Stimulated activated CD4-positive, alpha-beta T cell treated with anti-CD3 and anti-CD28 coated beads, Interleukin-15, amount 100 ng/mL, for 48 hours (primary cell): Measurements from ENCODE around the gene ARPC5L.
"Not testable (repeated sequence)": the region's sequence is repeated elsewhere in the genome, so short reads cannot be mapped to it uniquely, and the experiment has no call there.

Source experiments
- DNase-seq, 2 donors: peaks; one replicate each; pipeline ENCODE4 v3.0.0-alpha.2; 2020; ENCODE audit warnings: low read depth in 2 of 2

The ARPC5L gene

GRCh38 chr9:124840300-124840833 is 21.6 kb upstream of the ARPC5L start:
- no peak for DNase-seq

DNA sequence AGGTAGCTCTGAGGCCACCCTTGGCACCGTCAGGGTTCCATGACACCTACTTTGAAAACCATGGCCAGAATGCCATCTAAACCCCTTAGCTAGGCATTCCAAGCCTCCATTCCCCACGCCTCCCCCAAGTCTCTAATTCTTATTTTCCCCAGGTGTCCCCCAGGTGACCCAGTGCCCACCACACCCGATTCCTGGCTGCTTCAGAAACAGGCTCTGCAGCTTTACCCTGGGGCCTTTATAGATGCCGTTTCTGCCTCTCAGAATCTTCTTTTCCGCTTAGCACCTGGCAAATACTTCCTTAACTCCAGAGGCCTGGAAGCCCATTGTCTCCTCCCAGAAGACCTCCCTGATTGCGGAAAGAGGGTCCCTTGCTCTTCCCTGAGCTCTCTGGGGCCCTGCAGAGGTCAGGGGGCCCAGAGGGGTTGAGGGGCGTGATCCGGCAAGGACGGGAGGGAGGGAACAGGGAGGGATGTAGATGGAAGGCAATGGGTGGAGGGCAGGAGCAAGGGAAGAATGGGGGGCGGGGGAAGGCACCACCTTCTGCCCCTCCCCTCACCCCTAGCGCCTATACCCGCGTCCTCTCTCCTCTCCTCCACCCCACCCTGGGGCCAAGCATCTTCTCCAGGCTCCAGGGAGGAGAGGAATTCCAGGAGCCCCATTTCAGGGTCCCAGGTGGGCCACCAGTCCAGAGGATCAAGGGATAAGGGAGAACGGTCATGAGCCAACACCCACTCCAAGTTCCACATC is 20.7 kb upstream of the ARPC5L start:
- DNase-seq: no peak

- DNase-seq: no peak
Observed at GRCh38 chr9:124843456-124844034, 18.4 kb upstream of the ARPC5L start.

DNA sequence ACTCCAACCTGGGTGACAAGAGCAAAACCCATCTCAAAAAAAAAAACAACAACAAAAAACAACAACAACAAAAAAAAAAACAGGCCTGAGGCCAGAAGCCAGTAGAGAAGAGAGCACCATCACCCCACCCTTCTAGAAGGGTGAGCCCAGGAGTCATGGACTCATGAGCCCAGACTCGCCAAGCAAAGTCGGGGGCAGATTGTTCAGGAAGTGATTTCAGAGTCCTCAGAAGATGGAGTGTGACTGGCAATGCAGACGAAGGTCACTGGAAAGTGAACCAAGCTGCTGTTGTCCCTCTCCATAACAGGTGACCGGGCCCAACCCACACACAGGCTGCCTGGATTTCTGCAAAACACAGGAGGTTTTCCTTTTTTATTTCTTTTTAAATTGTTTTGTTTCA is 17.6 kb upstream of the ARPC5L start:
- DNase-seq: no peak

DNA sequence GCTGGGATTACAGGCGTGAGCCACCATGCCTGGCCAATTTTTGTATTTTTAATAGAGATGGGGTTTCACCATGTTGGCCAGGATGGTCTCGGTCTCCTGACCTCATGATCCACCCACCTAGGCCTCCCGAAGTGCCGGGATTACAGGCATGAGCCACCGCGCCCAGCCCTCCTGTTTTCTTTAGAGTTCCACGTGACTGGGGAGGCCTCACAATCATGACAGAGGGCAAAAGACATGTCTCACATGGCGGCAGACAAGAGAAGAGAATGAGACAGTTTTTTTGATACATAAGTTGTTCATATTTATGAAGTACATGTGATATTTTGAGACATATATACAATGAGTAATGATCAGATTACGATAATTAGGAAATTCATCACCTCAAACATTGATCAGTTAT is 15.5 kb upstream of the ARPC5L start:
- DNase-seq: not testable (repeated sequence)

DNA sequence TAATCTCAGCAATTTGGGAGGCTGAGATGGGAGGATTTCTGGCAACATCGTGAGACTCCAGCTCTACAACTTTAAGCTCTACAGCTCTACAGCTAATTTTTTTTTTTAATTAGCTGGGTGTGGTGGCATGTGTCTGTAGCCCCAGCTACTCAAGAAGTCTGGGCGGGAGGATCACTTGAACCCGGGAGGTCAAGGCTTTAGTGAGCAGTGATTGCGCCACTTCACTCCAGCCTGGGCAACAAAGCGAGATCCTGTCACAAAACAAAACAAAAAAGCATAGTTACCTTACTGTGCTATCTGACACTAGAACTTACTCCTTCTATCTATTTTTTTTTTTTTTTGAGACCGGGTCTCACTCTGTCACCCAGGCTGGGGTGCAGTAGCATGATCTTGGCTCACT is 15.0 kb upstream of the ARPC5L start:
- DNase-seq: no peak

DNA sequence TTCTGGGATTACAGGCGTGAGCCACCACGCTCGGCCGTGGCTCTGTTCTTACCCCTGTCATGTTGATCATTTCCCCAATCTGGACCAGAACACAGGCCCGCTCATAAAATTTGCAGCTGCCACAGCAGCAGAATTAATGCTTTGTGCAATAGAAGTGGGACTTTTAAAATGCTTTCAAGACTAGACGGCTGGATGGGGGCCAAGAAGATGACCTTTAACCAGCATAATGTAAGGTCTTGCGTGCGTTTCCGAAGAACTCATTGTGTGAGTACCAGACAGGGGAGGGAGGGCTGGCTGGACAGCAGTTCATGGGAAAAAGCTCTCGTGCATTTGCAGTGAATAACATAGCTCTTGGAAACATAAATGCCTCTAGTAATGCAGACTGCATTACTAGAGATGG is 12.1 kb upstream of the ARPC5L start:
- no peak for DNase-seq

GRCh38 chr9:124852121-124852828 is 9.7 kb upstream of the ARPC5L start:
- DNase-seq: no peak

- peak in 1 of 2 donors; percentile 60 for DNase-seq
Observed at GRCh38 chr9:124852829-124853531, 8.9 kb upstream of the ARPC5L start, which contains the start of gene WDR38. TSS of gene WDR38 (plus strand) at chr9:124853460. CDS start at chr9:124853532, 72 bp downstream.

GRCh38 chr9:124853605-124854143 is 8.3 kb upstream of the ARPC5L start:
- no peak for DNase-seq

- DNase-seq: no peak
Observed at GRCh38 chr9:124854161-124854560, 7.8 kb upstream of the ARPC5L start.

DNA sequence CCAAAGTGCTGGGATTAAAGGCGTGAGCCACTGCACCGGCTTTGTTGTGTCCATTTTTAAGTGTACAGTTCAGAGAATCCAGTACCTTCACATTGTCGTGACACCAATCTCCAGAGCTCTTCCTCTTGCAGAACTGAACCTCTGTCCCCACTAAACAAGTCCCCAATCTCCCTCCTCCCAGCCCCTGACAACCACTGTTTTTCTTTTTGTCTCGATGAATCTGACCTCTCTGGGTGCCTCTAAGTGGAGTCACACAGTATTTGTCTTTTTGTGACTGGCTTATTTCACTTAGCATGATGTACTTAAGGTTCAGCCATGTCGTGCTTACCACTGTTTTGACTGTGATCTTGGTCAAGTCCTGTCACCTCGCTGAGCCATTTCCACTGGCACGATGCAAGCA is 7.1 kb upstream of the ARPC5L start:
- DNase-seq: no peak

- DNase-seq: no peak
Observed at GRCh38 chr9:124855566-124855943, 6.4 kb upstream of the ARPC5L start.

DNA sequence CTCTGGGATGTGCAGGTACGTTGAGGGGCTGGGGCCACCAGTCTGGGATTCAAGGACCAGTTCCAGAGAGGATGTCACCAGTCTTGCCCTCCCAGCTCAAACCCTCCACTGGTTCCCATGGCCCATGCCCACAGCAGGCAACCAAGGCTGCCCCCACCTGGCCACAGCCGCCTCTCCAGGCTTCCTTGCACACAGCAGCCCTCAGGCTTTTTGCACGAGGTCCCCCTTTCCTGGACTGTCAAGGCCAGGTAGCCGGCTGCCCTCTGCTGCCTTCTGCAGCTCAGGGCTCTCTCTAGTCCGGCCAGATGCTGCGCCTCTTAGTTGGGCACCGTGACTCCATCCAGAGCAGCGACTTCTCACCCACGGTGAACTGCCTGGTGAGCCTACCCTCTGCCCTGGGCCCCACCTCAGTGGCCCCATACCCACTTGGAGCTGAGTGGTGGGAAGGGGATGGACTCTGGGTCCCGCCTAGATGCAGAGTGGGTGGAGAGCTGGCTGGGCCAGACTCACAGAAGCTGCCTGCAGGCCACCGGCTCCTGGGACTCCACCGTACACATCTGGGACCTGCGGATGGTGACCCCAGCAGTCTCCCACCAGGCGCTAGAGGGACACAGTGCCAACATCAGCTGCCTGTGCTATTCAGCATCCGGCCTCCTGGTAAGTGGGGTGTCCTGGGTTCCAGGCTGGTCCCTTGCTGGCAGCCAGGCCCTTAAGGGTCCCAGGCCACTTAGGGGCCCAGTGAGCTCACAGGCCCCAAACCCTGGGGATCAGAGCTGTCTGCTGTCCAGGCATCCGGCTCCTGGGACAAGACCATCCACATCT is 5.8 kb upstream of the ARPC5L start:
- no peak for DNase-seq

DNA sequence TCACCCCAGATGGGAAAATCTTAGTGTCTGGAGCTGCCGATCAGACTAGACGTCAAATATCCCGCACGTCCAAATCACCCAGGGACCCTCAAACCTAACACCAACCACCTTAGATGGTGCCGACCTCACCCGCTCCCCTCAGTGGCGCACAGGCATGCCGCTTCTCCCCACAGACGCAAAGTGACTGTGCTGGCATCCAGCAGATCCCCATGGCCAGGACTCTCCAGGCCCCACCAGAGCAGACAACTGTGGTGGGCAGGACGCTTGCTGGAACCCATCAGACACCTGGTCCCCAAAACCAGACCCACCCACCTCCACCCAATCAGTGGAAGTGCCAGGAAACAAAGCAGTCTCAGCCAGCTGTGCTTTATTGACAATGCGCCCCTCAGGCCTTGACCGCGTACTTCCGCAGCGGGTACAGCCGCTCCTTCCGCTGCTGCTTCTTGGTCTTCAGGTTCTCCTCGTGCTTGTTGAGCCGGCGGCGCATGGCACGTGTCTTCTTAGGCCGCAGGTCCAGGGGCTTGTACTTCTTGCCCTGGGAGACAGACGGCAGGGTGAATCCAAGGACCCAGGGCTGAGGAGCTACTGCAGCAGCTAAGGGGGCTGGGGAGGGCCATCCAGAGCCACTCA is 4.3 kb upstream of the ARPC5L start:
- DNase-seq: no peak

GRCh38 chr9:124858330-124859046 is 3.4 kb upstream of the ARPC5L start:
- no peak for DNase-seq

DNA sequence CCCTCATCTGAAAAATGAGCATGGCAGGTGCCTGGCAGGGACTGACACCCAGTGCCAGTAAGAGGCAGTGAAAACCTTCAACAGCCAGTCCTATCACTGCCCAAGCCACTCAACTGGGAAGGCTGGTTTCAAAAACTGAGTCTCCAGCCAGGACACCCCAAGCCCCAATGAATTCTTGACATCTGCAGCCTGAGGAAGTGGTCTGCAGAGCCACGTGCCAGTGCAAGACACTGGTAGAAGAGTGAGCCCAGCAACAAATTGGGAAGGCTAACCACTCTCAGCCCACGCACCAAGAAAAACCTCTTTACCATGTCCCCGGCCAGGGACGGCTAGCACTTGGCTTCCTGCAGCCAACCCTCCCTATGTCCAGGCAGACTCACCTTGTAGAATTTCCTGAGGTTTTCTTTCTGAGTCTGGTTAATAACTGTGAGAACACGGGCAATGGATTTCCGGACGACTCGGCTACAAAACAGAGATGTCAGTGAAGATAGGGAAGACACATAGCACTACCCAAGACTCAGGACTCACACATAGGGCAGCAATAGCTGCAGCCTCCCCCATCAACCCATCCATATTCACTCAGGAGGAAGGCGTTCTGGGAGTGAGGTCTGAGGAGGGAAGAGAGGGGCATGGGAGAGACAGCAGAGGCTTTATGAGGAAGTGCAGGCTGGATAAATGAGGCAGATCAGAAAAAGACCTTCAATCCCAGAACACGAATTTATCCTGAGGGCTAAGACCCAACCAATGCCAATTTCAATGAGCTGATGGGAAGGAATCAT is 1.9 kb upstream of the ARPC5L start:
- no peak for DNase-seq

DNA sequence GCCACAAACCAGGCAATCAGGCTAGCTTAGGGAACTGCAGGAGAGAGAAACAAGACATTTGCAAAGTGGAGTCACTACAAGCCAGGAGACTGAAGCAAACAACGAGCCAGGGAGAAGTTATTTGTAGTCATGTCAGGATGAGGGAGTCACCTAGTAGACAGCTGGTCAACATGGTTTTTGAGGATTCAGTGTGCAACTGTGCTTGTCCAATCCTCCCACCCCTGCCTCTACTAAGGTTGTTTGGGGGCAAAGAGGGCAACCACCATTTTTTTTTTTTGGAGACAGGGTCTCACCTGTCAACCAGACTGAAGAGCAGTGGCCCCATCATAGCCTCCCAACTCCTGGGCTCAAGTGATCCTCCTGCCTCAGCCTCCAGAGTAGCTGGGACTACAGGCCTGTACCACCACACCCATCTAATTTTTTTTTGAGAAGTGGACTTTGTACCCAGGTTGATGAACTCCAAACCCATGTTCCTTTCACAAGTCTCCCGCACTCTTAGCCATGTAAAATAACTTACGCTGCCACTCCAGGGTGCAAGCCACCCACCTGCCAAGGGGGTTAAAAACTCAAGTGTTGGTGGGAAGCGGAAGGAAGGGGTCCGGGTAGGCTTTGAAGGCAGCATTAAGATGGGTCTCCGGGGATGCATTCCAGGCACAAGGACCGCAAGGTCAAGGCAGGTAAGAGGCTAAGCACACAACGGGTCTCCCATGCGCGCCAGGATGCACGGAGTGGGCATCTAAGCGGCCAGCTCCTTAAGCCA is 1.2 kb upstream of the ARPC5L start:
- DNase-seq: no peak
